IMR-90 (cell line): ENCODE measurements around the gene COL7A1. TPM values are rescaled to one million over a fixed set of nuclear protein-coding genes. Genes with fewer than 3 reads are reported as not detected.

Experiments used
- ATAC-seq: fragments of 200-7000 bp; cut with Tn5 transposase; 2 replicates; pipeline ENCODE4 v1.9.1; 2020; ENCODE audit warnings: low read depth, mild to moderate bottlenecking, moderate library complexity
- BruUV-seq: library from RNA; stranded (reverse); fragments of 400-500 nt; replicated peaks from 2 replicates; lab custom pipeline; 2021; lab: Mats Ljungman, UMichigan
- CTCF ChIA-PET: fragments of 300-600 bp; formaldehyde crosslinking; extraction: SDS; loops from one replicate; lab custom pipeline; 2021; ENCODE audit warnings: antibody characterized with exemption; lab: Yijun Ruan, JAX
- POLR2A ChIA-PET: fragments of 300-600 bp; sonication (Branson Sonifier 250); formaldehyde crosslinking; loops from one replicate; lab custom pipeline; 2022; ENCODE audit warnings: antibody characterized with exemption; ENCODE audit not compliant: unreplicated experiment; lab: Charles Lee
- DNase-seq: peaks from one replicate; pipeline ENCODE4 v3.0.0; 2013
- H2AFZ ChIP-seq: replicated peaks from 2 replicates; pipeline ENCODE3; 2013; ENCODE audit warnings: low read length, mild to moderate bottlenecking; ENCODE audit not compliant: poor library complexity
- H2AK5ac ChIP-seq: 2 replicates; pipeline ENCODE4 v1.6.1; 2013; ENCODE audit warnings: low read depth, low read length, inconsistent platforms
- H2AK9ac ChIP-seq: replicated peaks from 2 replicates; pipeline ENCODE3; 2013; ENCODE audit warnings: mild to moderate bottlenecking, low read depth, low read length, moderate library complexity; ENCODE audit not compliant: poor library complexity
- H2BK120ac ChIP-seq: 2 replicates; pipeline ENCODE4 v1.6.1; 2013; ENCODE audit warnings: low read depth, low read length, inconsistent platforms
- H2BK15ac ChIP-seq: 3 replicates; pipeline ENCODE4 v1.6.1; 2013; ENCODE audit warnings: low read depth, low read length, inconsistent platforms
- H2BK20ac ChIP-seq: 2 replicates; pipeline ENCODE4 v1.6.1; 2013; ENCODE audit warnings: low read depth, mild to moderate bottlenecking, inconsistent platforms, low read length, moderate library complexity
- H2BK5ac ChIP-seq: 2 replicates; pipeline ENCODE4 v1.6.1; 2013; ENCODE audit warnings: mild to moderate bottlenecking, low read depth, low read length, inconsistent platforms; ENCODE audit not compliant: poor library complexity, severe bottlenecking
- H3K14ac ChIP-seq: replicated peaks from 2 replicates; pipeline ENCODE4 v1.6.1; 2013; ENCODE audit warnings: low read depth, low read length, inconsistent platforms
- H3K18ac ChIP-seq: 2 replicates; pipeline ENCODE4 v1.6.1; 2013; ENCODE audit warnings: low read depth, low read length, control low read depth
- H3K23ac ChIP-seq: 2 replicates; pipeline ENCODE4 v1.6.1; 2013; ENCODE audit warnings: low read depth, low read length, inconsistent platforms
- H3K27ac ChIP-seq: 2 replicates; pipeline ENCODE4 v1.5.1; 2013; ENCODE audit warnings: mild to moderate bottlenecking, control low read depth, low read length; ENCODE audit not compliant: insufficient read depth
- H3K27me3 ChIP-seq: 2 replicates; pipeline ENCODE4 v1.6.1; 2013; ENCODE audit warnings: low read length; ENCODE audit not compliant: control insufficient read depth, insufficient read depth
- H3K36me3 ChIP-seq: 2 replicates; pipeline ENCODE4 v1.6.1; 2013; ENCODE audit warnings: low read length, mixed read lengths; ENCODE audit not compliant: control insufficient read depth, insufficient read depth
- H3K4ac ChIP-seq: 2 replicates; pipeline ENCODE4 v1.6.1; 2013; ENCODE audit warnings: low read depth, low read length, inconsistent platforms
- H3K4me1 ChIP-seq: 2 replicates; pipeline ENCODE4 v1.6.1; 2013; ENCODE audit warnings: low read length, mixed read lengths; ENCODE audit not compliant: control insufficient read depth, insufficient read depth
- H3K4me2 ChIP-seq: 2 replicates; pipeline ENCODE4 v1.6.1; 2013; ENCODE audit warnings: low read depth, mild to moderate bottlenecking, control low read depth, low read length, moderate library complexity
- H3K4me3 ChIP-seq: 2 replicates; pipeline ENCODE4 v1.5.1; 2013; ENCODE audit warnings: low read depth, mild to moderate bottlenecking, control low read depth, low read length, moderate library complexity; ENCODE audit not compliant: insufficient read depth
- H3K56ac ChIP-seq: 2 replicates; pipeline ENCODE4 v1.6.1; 2013; ENCODE audit warnings: low read length, inconsistent platforms; ENCODE audit not compliant: insufficient read depth; ENCODE audit errors: extremely low read depth
- H3K79me1 ChIP-seq, 2 experiments: 2 replicates each; pipeline ENCODE4 v1.6.1; 2013; ENCODE audit warnings: low read length in 2 of 2, inconsistent platforms in 1 of 2, low read depth in 1 of 2
- H3K9ac ChIP-seq: 2 replicates; pipeline ENCODE4 v1.6.1; 2013; ENCODE audit warnings: low read depth, low read length, control low read depth
- H3K9me1 ChIP-seq: 2 replicates; pipeline ENCODE4 v1.6.1; 2013; ENCODE audit warnings: low read length, inconsistent platforms; ENCODE audit not compliant: insufficient read depth
- H3K9me3 ChIP-seq: 2 replicates; pipeline ENCODE4 v1.6.1; 2013; ENCODE audit warnings: low read length; ENCODE audit not compliant: control insufficient read depth, insufficient read depth
- H4K20me1 ChIP-seq: 2 replicates; pipeline ENCODE4 v1.6.1; 2013; ENCODE audit warnings: low read length, inconsistent platforms; ENCODE audit not compliant: insufficient read depth
- H4K5ac ChIP-seq: 2 replicates; pipeline ENCODE4 v1.6.1; 2013; ENCODE audit warnings: mild to moderate bottlenecking, low read depth, low read length, control low read depth
- H4K8ac ChIP-seq, 2 experiments: 2 replicates each; pipeline ENCODE4 v1.6.1; 2013; ENCODE audit warnings: low read depth in 2 of 2, low read length in 2 of 2, control low read depth in 1 of 2, inconsistent platforms in 1 of 2
- H4K91ac ChIP-seq: 2 replicates; pipeline ENCODE4 v1.6.1; 2013; ENCODE audit warnings: low read depth, low read length, inconsistent platforms; ENCODE audit not compliant: insufficient read depth
- CEBPB ChIP-seq: IDR thresholded peaks from 2 replicates; pipeline ENCODE4 v1.6.1; 2012; ENCODE audit warnings: low read depth, low read length, improper control_type of control experiment
- FOS ChIP-seq: fragments of 150-350 bp; IDR thresholded peaks from 2 replicates; pipeline ENCODE4 v1.6.1; 2016; ENCODE audit warnings: low read depth, low read length
- MAFK ChIP-seq: IDR thresholded peaks from 2 replicates; pipeline ENCODE4 v1.6.1; 2012; ENCODE audit warnings: low read depth, low read length, improper control_type of control experiment
- MAZ ChIP-seq: IDR thresholded peaks from 2 replicates; pipeline ENCODE4 v1.6.1; 2012; ENCODE audit warnings: low read depth, mild to moderate bottlenecking, low read length, improper control_type of control experiment, moderate library complexity, borderline replicate concordance
- NFE2L2 ChIP-seq: fragments of 150-350 bp; IDR thresholded peaks from 2 replicates; pipeline ENCODE4 v1.6.1; 2016; ENCODE audit warnings: low read depth, mild to moderate bottlenecking, low read length
- POLR2A ChIP-seq: IDR thresholded peaks from 2 replicates; pipeline ENCODE4 v1.6.1; 2012; ENCODE audit warnings: mild to moderate bottlenecking, low read depth, low read length
- RAD21 ChIP-seq: IDR thresholded peaks from 2 replicates; pipeline ENCODE4 v1.6.1; 2012; ENCODE audit warnings: low read length, improper control_type of control experiment
- RCOR1 ChIP-seq: IDR thresholded peaks from 2 replicates; pipeline ENCODE4 v1.6.1; 2012; ENCODE audit warnings: mild to moderate bottlenecking, low read length, improper control_type of control experiment; ENCODE audit not compliant: insufficient replicate concordance
- RFX5 ChIP-seq: IDR thresholded peaks from 2 replicates; pipeline ENCODE4 v1.8.0; 2012; ENCODE audit warnings: low read depth, mild to moderate bottlenecking, low read length, moderate library complexity
- WGBS, 2 experiments: methylation state at CpG; one replicate each; pipeline versions ENCODE4 v1.1.5 to v1.1.7; 2013; ENCODE audit warnings: missing lambda C conversion rate in 2 of 2; ENCODE audit not compliant: insufficient read length in 1 of 2; ENCODE audit errors: extremely low coverage in 2 of 2; 5-methylcytosine and 5-hydroxymethylcytosine counted together
- dilution Hi-C: fragments of 300-500 bp; cut with HindIII; formaldehyde crosslinking; loops from one replicate; pipeline ENCODE4 v1.14.3; 2018; ENCODE audit warnings: low sequenced_read_pairs; ENCODE audit not compliant: unreplicated experiment
- in situ Hi-C: fragments of 300-500 bp; cut with MboI; formaldehyde crosslinking; loops from 3 replicates; pipeline ENCODE4 v1.14.3; 2019; ENCODE audit warnings: low sequenced_read_pairs, inconsistent platforms, mixed read lengths
- intact Hi-C: fragments of 100-400 bp; cut with micrococcal nuclease; formaldehyde crosslinking; loops from 2 replicates; pipeline ENCODE4 v1.10.0; 2022
- polyA plus RNA-seq, 3 experiments: library from polyadenylated mRNA; depleted of rRNA; stranded (reverse); fragments of >200 nt; gene quantifications; 2 replicates each; pipeline ENCODE4 v1.2.3, GENCODE V29; 2012; ENCODE audit warnings: low replicate concordance in 1 of 3
- total RNA-seq: library from RNA; depleted of rRNA; stranded (reverse); fragments of >200 nt; gene quantifications from 2 replicates; pipeline ENCODE4 v1.2.3, GENCODE V29; 2012
- TF ChIP-seq, protein P1 (sequence below): fragments of 150-350 bp; IDR thresholded peaks from 2 replicates; pipeline ENCODE4 v1.6.1; 2017; ENCODE audit warnings: mild to moderate bottlenecking, antibody characterized with exemption, low read length, low read depth

Gene COL7A1
- total and polyA plus RNA-seq, 2 of the 4 experiments (the other 2 are of a cell fraction) = 4.1 to 20.3 TPM

DNA sequence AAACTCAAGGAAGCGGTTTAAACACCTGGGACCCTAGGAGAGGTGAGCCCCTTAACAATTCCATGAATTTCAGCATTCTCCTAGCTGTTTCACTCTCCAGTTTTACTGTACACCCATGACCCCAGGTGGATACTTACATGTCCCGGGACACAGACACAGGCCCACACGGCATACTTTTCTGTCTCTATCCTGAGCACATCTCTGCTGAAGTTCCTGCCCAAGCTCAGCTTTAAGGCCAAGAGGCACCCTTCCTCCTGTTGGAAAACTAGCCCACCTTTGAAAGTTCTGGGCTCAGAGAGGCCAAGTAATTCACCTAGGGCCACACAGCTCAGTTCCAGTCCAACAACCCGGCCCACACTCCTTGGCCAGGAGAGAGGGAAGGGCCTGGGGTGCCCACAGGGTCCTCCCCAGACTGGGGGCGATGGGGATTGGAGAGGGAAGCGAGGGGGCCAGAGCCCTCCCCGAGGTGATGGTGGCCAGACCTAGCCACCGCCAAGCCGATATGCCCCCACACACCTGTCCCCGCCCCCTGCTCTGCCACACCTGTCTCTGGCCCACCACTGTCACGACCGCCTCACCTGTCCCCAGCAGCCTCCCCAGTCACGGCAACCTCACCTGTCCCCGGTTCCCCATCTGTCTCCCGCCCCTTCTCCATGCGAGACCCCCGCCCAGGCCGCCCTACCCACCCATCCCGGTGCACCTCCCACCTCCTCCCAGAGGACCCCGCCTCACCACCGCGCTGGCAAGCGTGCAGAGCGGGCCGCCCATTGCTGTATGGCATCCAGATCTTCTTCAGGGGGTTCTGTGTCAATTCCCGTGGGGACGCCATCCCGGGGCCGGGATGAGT, 39.0 kb downstream of the COL7A1 start:
- 27% methylated on average over 7 of the region's 29 CpGs; no CpG with 5 or more reads in 1 of the 2 experiments for WGBS, 2 experiments
- Histone ChIP-seq H2BK120ac (no peak overlapping the region), H2AK5ac (peak overlapping the region; percentile 67), H3K9me3 (no peaks in the 10 kb centered on the region), H3K9ac (peak overlapping the region; percentile 75), H3K4me1 (peaks cover 27% of the 10 kb centered on the region), H2BK15ac (peak overlapping the region; percentile 72; the same call in 1 of the 3 replicates), H2BK5ac (peak overlapping the region; percentile 65), H2BK20ac (no peak overlapping the region), H3K23ac (peak overlapping the region; percentile 7; the same call in 1 of the 2 replicates), H2AFZ (peak overlapping the region; percentile 98), H4K20me1 (peaks cover 8% of the 10 kb centered on the region; the same call in 1 of the 2 replicates), H3K79me1 (peaks cover 24 to 66% of the 10 kb centered on the region in 2 experiments), H4K8ac (peak overlapping the region in 1 of 2 experiments; percentile 61; a peak in 2 of 4 replicates), H3K14ac (peak overlapping the region; percentile 50; the same call in 1 of the 2 replicates), H3K9me1 (peaks cover 18% of the 10 kb centered on the region), H3K27me3 (no peaks in the 10 kb centered on the region), H3K4me3 (peak overlapping the region; percentile 67), H3K36me3 (no peaks in the 10 kb centered on the region), H3K56ac (no peak overlapping the region), H2AK9ac (peak overlapping the region; percentile 97), H3K4me2 (peak overlapping the region; percentile 62), H4K91ac (peak overlapping the region; percentile 70; the same call in 1 of the 2 replicates), H3K4ac (peak overlapping the region; percentile 54; the same call in 1 of the 2 replicates), H4K5ac (peak overlapping the region; percentile 40; the same call in 1 of the 2 replicates), H3K18ac (0 out of 2 replicates have a peak overlapping the region, but pooled peaks have one; percentile 8), H3K27ac (peak overlapping the region; percentile 67)
- ChIA-PET POLR2A (no interaction called here), CTCF (interaction anchor here (1.0 kb wide), 2 partner anchors 80 to 120 kb away, joined by 3 to 6 read pairs; no protein-coding TSS in a partner anchor)
- no peak for ATAC-seq
- BruUV-seq = no TSS peak
- dilution Hi-C loops (no loop called here), intact Hi-C loops (loop anchor here (2.0 kb wide), 1 partner anchor 79 kb away; the partner anchor contains the start of gene SLC26A6), in situ Hi-C loops (loop anchor here (5.0 kb wide), 1 partner anchor 89 kb away; a partner anchor contains a TSS)
- no peak for DNase-seq
- TF ChIP-seq CEBPB = no peak
- no peak for TF ChIP-seq FOS
- TF ChIP-seq POLR2A = no peak
- TF ChIP-seq, protein P1, sequence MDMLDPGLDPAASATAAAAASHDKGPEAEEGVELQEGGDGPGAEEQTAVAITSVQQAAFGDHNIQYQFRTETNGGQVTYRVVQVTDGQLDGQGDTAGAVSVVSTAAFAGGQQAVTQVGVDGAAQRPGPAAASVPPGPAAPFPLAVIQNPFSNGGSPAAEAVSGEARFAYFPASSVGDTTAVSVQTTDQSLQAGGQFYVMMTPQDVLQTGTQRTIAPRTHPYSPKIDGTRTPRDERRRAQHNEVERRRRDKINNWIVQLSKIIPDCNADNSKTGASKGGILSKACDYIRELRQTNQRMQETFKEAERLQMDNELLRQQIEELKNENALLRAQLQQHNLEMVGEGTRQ = no peak
- TF ChIP-seq RCOR1 = no peak
- TF ChIP-seq NFE2L2 = no peak
- no peak for TF ChIP-seq MAFK
- TF ChIP-seq MAZ = no peak
- no peak for TF ChIP-seq RFX5
- no peak for TF ChIP-seq RAD21
